KMS-11 (cell line): Measurements from ENCODE around the gene CFAP46.
"Not testable (repeated sequence)": the region's sequence is repeated elsewhere in the genome, so short reads cannot be mapped to it uniquely, and the experiment has no call there.

ENCODE experiments used
- H2AFZ ChIP-seq: fragments of 200-600 bp; sonication (generic); 2 replicates; pipeline ENCODE4 v1.6.1; 2016; ENCODE audit warnings: antibody characterized with exemption, mixed run types, low read depth
- H3K27ac ChIP-seq: fragments of 200-600 bp; sonication (generic); 2 replicates; pipeline ENCODE4 v1.6.1; 2016; ENCODE audit warnings: mild to moderate bottlenecking, mixed run types
- H3K27me3 ChIP-seq: fragments of 200-600 bp; sonication (generic); 2 replicates; pipeline ENCODE4 v1.6.1; 2017; ENCODE audit warnings: mild to moderate bottlenecking, low read depth, mixed run types, moderate library complexity; ENCODE audit not compliant: insufficient read depth
- H3K36me3 ChIP-seq: fragments of 200-600 bp; sonication (generic); 2 replicates; pipeline ENCODE4 v1.6.1; 2017; ENCODE audit warnings: mild to moderate bottlenecking, mixed run types; ENCODE audit not compliant: insufficient read depth
- H3K4me1 ChIP-seq: fragments of 200-600 bp; sonication (generic); 2 replicates; pipeline ENCODE4 v1.6.1; 2016; ENCODE audit warnings: mild to moderate bottlenecking, low read depth, mixed run types; ENCODE audit not compliant: poor library complexity, severe bottlenecking
- H3K4me2 ChIP-seq: fragments of 200-600 bp; sonication (generic); 2 replicates; pipeline ENCODE4 v1.7.0; 2016; ENCODE audit warnings: mild to moderate bottlenecking, mixed run types
- H3K4me3 ChIP-seq: fragments of 200-600 bp; sonication (generic); IDR thresholded peaks from 2 replicates; pipeline ENCODE4 v1.6.1; 2017; ENCODE audit warnings: low read depth, low read length, mixed read lengths; ENCODE audit not compliant: insufficient read depth
- H3K79me2 ChIP-seq: fragments of 200-600 bp; sonication (generic); 2 replicates; pipeline ENCODE4 v1.6.1; 2016; ENCODE audit warnings: low read depth, mixed run types; ENCODE audit not compliant: insufficient read depth
- H3K9ac ChIP-seq: fragments of 200-600 bp; sonication (generic); 2 replicates; pipeline ENCODE4 v1.6.1; 2016; ENCODE audit warnings: mild to moderate bottlenecking, mixed run types
- H4K20me1 ChIP-seq: fragments of 200-600 bp; sonication (generic); 2 replicates; pipeline ENCODE4 v1.6.1; 2016; ENCODE audit warnings: mild to moderate bottlenecking, mixed run types; ENCODE audit not compliant: insufficient read depth
- CTCF ChIP-seq: fragments of 200-600 bp; sonication (generic); conservative IDR thresholded peaks from 2 replicates; pipeline ENCODE4 v1.6.1; 2017; ENCODE audit warnings: low read depth, mild to moderate bottlenecking, antibody characterized with exemption, low read length, moderate library complexity, mixed read lengths

The CFAP46 gene

GRCh38 chr10:132799865-132800264 is 142.5 kb downstream of the CFAP46 start:
- no peak for TF ChIP-seq CTCF
- Histone ChIP-seq H3K79me2 (no peaks in the 10 kb centered on the region), H3K4me1 (no peaks in the 10 kb centered on the region), H3K4me2 (no peak overlapping the region), H3K27ac (no peak overlapping the region), H3K36me3 (no peaks in the 10 kb centered on the region), H2AFZ (no peak overlapping the region), H3K27me3 (peaks cover 35% of the 10 kb centered on the region; the same call in 1 of the 2 replicates), H3K4me3 (no peak overlapping the region), H3K9ac (no peak overlapping the region), H4K20me1 (no peaks in the 10 kb centered on the region)

- H3K27ac ChIP-seq, result no peak overlapping the region
- no peaks in the 10 kb centered on the region for H4K20me1 ChIP-seq
- H3K36me3 ChIP-seq, result no peaks in the 10 kb centered on the region
- H3K79me2 ChIP-seq, result no peaks in the 10 kb centered on the region
- no peak overlapping the region for H3K9ac ChIP-seq
- no peak overlapping the region for H3K4me2 ChIP-seq
- H3K27me3 ChIP-seq, result peaks cover 27% of the 10 kb centered on the region; the same call in 1 of the 2 replicates
- H2AFZ ChIP-seq, result no peak overlapping the region
- no peak overlapping the region for H3K4me3 ChIP-seq
- TF ChIP-seq CTCF, result no peak
- no peaks in the 10 kb centered on the region for H3K4me1 ChIP-seq
These were observed 143.5 kb downstream of the CFAP46 start for GRCh38 chr10:132798876-132799275.

GRCh38 chr10:132798403-132798802 is 144.0 kb downstream of the CFAP46 start:
- Histone ChIP-seq H3K4me1 (no peaks in the 10 kb centered on the region), H3K36me3 (no peaks in the 10 kb centered on the region), H3K27me3 (peaks cover 28% of the 10 kb centered on the region; the same call in 1 of the 2 replicates), H2AFZ (no peak overlapping the region), H4K20me1 (no peaks in the 10 kb centered on the region), H3K9ac (no peak overlapping the region), H3K4me3 (no peak overlapping the region), H3K4me2 (no peak overlapping the region), H3K79me2 (no peaks in the 10 kb centered on the region), H3K27ac (no peak overlapping the region)
- TF ChIP-seq CTCF, result no peak

- H3K4me1 ChIP-seq, H3K79me2 ChIP-seq, H2AFZ ChIP-seq, H3K9ac ChIP-seq, H3K4me2 ChIP-seq, H3K36me3 ChIP-seq, H4K20me1 ChIP-seq, H3K4me3 ChIP-seq, H3K27ac ChIP-seq: not testable (repeated sequence)
- H3K27me3 ChIP-seq, result peaks cover 29% of the 10 kb centered on the region; the same call in 1 of the 2 replicates
These were observed 144.4 kb downstream of the CFAP46 start for GRCh38 chr10:132797986-132798385.

GRCh38 chr10:132796846-132797245 is 145.5 kb downstream of the CFAP46 start:
- Histone ChIP-seq H4K20me1 (no peaks in the 10 kb centered on the region), H2AFZ (no peak overlapping the region), H3K9ac (no peak overlapping the region), H3K27me3 (peaks cover 29% of the 10 kb centered on the region; the same call in 1 of the 2 replicates), H3K4me1 (no peaks in the 10 kb centered on the region), H3K27ac (no peak overlapping the region), H3K79me2 (no peaks in the 10 kb centered on the region), H3K4me2 (no peak overlapping the region), H3K4me3 (no peak overlapping the region), H3K36me3 (no peaks in the 10 kb centered on the region)
- no peak for TF ChIP-seq CTCF
